Gastrocnemius medialis (tissue), 4 donors: ENCODE data around the gene PDCD11.

Experiments used
- POLR2A ChIP-seq, 2 donors: fragments of 450-650 bp; IDR thresholded peaks; one replicate each; pipeline ENCODE4 v1.6.1; 2017; ENCODE audit warnings: antibody characterized with exemption in 2 of 2, mild to moderate bottlenecking in 2 of 2, moderate library complexity in 2 of 2
- TF ChIP-seq, protein P1 (sequence below), 5 experiments: fragments of 450-650 bp in 3 of 5; fragments of 200-600 bp in 2 of 5; sonication (generic) in 2 of 5; IDR thresholded peaks in 4 of 5; conservative IDR thresholded peaks in 1 of 5; 1 replicate in 4 of 5; 2 replicates in 1 of 5; pipeline ENCODE4 v1.5.1; 2016 to 2019; ENCODE audit warnings: antibody characterized with exemption in 5 of 5, mild to moderate bottlenecking in 3 of 5, moderate library complexity in 3 of 5

DNA sequence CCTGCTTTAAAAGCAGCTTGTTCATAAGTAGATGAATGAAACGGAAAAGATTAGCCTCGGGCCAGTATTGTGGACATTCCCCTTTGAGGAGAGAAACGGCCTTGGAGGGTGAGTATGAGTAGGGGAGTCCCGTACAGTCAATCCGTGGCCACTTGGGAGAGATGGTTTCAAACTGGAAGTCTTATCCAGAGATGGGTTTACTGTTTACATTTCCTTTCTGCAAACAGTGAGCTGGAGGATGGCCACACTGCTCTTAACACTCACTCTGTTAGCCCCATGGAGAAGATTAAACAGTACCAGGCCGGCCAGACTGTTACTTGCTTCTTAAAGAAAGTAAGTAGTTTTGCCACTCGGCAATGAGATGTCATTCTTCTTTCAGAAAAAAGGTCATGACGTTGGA, 35.5 kb downstream of the PDCD11 start:
- TF ChIP-seq, protein P1, sequence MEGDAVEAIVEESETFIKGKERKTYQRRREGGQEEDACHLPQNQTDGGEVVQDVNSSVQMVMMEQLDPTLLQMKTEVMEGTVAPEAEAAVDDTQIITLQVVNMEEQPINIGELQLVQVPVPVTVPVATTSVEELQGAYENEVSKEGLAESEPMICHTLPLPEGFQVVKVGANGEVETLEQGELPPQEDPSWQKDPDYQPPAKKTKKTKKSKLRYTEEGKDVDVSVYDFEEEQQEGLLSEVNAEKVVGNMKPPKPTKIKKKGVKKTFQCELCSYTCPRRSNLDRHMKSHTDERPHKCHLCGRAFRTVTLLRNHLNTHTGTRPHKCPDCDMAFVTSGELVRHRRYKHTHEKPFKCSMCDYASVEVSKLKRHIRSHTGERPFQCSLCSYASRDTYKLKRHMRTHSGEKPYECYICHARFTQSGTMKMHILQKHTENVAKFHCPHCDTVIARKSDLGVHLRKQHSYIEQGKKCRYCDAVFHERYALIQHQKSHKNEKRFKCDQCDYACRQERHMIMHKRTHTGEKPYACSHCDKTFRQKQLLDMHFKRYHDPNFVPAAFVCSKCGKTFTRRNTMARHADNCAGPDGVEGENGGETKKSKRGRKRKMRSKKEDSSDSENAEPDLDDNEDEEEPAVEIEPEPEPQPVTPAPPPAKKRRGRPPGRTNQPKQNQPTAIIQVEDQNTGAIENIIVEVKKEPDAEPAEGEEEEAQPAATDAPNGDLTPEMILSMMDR (IDR thresholded peaks at IDR 0.05 in 4 of 5, conservative IDR thresholded peaks at IDR 0.05 in 1 of 5): no peak
- no peak for TF ChIP-seq POLR2A (IDR thresholded peaks at IDR 0.05)
